ENCODE measurements around the gene LOC101059915.
"Not testable (repeated sequence)": the region's sequence is repeated elsewhere in the genome, so short reads cannot be mapped to it uniquely, and the experiment has no call there.

Gene LOC101059915

GRCh38 chrX:71676068-71676795, 8.9 kb downstream of the LOC101059915 start:
- FAIRE-seq: not testable (repeated sequence)

- FAIRE-seq: not testable (repeated sequence)
Observed at GRCh38 chrX:71677195-71677594, 9.8 kb downstream of the LOC101059915 start.

- FAIRE-seq: no peak
Observed at GRCh38 chrX:71679575-71680207, 12.3 kb downstream of the LOC101059915 start.

DNA sequence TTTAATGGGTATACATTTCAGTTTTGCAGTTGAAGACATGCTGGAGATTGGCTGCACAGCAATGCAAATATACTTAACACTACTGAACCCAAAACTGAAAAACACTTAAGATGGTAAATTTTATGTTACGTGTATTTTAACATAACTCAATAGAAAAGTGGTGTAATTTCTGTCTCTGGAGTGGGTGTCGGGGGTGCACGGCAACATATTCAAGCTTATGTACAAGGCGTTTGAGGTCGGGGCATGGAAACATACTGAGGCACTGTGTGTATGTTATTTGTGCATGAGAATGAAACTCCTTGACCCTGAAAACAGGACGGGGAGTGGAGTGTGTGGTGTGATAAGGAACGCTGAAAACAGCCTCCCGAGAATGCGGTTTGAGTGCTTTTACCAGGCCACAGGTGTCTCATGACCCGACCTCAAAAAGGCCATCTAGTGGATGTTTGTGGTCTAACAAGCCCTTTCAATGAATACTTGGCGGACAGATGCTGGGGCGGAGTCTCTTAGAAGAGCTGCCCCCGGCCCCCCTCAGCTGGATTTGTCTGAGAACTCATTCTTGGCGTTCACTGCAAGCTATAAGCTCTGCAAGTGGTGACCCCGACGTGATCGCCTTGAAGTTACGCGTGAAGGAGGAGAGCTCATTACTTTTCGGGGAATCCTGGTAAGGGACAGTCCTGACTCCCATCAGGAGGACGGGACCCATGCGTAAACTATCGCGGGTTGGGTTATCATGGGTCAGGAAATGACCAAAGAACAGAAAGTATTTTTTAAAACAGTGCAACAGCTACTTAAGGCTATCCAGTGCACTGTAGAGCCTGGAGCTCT, 29.5 kb downstream of the LOC101059915 start:
- FAIRE-seq: not testable (repeated sequence)

DNA sequence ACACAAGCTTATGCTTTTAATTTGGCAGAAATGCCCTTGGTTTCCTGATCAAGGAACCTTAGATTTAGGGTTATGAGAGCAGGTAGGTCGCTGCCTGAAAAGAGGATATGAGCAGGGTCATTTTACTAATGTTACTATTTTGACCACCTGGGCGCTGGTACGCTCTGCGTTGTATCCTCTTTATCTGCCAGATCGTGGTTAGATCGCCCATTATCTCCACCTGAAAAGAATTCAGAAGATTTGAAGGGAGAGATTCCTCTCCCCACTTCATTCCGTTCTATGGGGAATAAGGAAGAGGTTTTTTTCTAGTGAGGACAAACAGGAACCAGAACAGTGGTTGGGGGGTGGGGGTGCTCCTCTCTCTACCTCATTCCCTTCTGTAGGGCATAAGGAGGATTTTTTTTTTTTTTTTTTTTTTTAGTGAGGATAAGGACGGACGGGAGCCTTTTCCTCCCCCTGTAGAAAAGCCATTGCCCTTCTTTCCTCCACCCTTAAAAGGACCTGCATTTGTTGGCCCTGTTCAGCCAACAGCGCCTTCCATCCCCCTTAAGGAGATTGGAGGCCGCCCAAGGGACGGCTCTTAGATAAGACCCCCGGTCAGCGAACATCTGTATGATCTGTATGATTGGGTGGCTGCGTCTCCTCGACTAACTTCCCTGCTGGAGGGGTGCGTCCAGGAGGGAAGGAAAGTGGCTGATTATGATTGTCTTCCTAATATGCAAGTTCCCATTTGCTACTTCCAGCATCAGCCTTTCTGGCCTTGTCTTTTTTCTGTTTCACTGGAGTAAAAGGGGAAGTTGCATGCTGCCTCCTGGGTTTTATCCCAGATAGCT, 30.3 kb downstream of the LOC101059915 start:
- FAIRE-seq: not testable (repeated sequence)

DNA sequence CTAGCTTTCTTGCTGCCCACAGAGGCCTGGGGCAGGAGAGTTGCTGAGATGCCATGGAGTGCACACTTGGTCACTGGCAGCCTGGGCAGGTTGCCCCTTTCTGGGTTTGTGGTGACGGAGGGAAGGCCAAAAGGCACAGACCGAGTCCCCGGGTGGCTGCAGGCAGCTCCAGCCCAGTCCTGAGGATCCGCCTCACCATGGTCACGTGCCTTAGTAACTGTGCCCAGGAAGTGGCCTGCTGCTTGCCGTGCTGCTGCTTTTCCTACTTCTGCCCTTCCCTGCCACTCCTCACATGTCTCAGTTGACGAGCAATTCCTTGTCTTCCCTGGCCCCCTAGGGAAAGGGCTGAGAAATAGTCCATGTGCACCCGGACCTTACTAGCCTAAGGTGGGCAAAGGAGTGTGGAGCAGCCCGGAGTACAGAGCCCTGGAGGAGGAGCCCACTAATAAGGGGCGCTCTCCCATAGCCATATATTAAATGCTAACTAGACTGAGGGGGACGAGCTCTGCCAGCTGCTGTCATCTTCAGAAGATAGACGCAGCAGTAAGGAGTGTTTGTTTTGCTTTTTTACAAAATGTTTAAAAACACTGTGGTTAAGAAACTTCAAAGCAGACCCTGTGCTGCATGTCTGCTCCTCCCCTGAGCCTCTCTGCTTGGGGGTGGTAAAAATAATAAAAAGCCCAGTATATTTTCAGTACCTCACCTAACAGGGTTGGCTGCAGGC, 31.1 kb downstream of the LOC101059915 start:
- not testable (repeated sequence) for FAIRE-seq

DNA sequence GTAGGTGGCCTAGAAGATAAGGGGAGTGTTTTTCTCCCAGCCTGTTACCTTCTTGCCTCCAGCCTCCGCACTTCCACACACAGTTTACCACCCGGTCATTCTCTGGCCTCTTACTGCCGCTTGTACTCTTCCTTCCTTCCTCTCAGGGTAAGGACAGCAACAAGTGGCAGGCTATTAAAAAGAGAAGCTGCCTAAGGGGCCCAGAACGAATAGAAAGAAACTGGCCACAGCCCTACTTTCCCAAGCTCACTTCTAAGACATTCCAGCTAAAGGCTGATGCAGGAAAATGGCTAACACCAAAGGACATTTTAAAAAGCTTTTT, 31.6 kb downstream of the LOC101059915 start:
- FAIRE-seq: not testable (repeated sequence)

DNA sequence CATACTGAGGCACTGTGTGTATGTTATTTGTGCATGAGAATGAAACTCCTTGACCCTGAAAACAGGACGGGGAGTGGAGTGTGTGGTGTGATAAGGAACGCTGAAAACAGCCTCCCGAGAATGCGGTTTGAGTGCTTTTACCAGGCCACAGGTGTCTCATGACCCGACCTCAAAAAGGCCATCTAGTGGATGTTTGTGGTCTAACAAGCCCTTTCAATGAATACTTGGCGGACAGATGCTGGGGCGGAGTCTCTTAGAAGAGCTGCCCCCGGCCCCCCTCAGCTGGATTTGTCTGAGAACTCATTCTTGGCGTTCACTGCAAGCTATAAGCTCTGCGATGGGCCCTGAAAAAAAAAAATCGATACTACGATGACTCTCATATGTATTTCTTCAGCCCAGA, 35.5 kb downstream of the LOC101059915 start:
- FAIRE-seq: not testable (repeated sequence)

GRCh38 chrX:71714064-71714463, 46.7 kb downstream of the LOC101059915 start:
- not testable (repeated sequence) for FAIRE-seq

- not testable (repeated sequence) for FAIRE-seq
Observed at GRCh38 chrX:71715551-71715950, 48.2 kb downstream of the LOC101059915 start.

DNA sequence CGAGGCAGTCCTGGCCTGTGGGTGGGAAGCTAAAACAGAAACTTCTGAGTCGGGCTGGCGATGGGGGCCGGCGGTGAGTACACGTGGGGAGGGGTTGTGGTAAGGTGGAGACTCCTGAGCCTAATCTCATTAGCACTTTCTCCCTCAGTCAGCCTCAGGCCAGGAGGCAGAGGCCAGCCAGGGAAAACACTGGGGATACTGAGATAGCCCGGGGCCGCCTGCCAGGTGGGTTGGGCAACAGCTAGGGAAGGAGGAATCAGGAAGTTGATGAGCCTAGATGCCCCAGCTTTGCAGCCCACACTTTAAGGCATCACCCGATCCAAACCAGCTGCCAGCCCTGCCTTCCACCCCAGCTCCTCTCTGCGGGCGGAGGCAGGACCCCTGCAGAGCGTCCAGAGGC, 49.0 kb downstream of the LOC101059915 start:
- not testable (repeated sequence) for FAIRE-seq

- FAIRE-seq: not testable (repeated sequence)
Observed at GRCh38 chrX:71718185-71718584, 50.8 kb downstream of the LOC101059915 start, which contains the start of gene CXorf49. Gene CXorf49 (minus strand): TSS chrX:71718285. CDS start chrX:71718151, 134 bp downstream.

GRCh38 chrX:71719195-71719594, 51.8 kb downstream of the LOC101059915 start:
- not testable (repeated sequence) for FAIRE-seq

- FAIRE-seq: not testable (repeated sequence)
Observed at GRCh38 chrX:71720289-71720886, 53.0 kb downstream of the LOC101059915 start.

Data from endometrium (tissue), 2 donors.